PFSK-1 (cell line): ENCODE measurements around the gene TFDP2.

Source experiments
- FOXP2 ChIP-seq: optimal IDR thresholded peaks from 2 replicates; pipeline ENCODE3; 2011; ENCODE audit warnings: borderline replicate concordance, control low read depth, inconsistent platforms; ENCODE audit not compliant: insufficient read depth; ENCODE audit errors: extremely low read length, extremely low read depth
- POLR2AphosphoS5 ChIP-seq: IDR thresholded peaks from 2 replicates; pipeline ENCODE4 v1.6.1; 2012; ENCODE audit warnings: low read depth, mild to moderate bottlenecking, control low read depth, low read length, moderate library complexity
- TAF1 ChIP-seq: IDR thresholded peaks from 2 replicates; pipeline ENCODE4 v1.6.1; 2012; ENCODE audit warnings: low read length, control low read depth, borderline replicate concordance; ENCODE audit not compliant: insufficient read depth

DNA sequence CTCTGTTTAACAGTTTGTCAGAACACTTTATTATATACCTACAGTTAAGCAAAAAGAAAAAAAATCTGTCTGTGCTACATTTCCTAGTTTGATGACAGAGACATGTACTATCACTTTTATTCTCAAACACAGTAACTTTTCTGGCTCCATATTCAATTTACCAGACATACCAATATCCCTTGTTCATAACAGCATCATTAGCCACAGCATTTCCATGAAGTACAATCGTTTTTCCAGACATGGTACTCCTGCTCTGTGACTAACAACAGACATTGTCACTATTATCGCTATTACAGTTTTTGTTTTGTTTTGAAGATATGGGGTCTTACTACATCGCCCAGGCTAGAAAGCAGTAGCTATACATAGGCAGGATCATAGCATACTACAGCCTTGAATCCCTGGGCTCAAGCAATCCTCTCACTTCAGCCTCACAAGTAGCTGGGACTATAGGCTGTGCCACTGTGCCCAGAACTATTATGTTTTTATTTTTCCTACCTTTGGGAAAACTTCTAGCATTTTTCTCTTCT is 14.5 kb downstream of the TFDP2 start:
- TF ChIP-seq TAF1 (no peak), FOXP2 (no peak), POLR2AphosphoS5 (no peak)
